H1 (cell line): ENCODE data around the gene SLC8A1. TPM values are rescaled to one million over a fixed set of nuclear protein-coding genes. Genes with fewer than 3 reads are reported as not detected.

Source experiments
- CTCF ChIA-PET: fragments of 300-600 bp; sonication (Branson Sonifier 250); formaldehyde crosslinking; loops from one replicate; lab custom pipeline; 2021; ENCODE audit not compliant: partially characterized antibody; lab: Charles Lee
- POLR2A ChIA-PET: fragments of 300-600 bp; sonication (Branson Sonifier 250); formaldehyde crosslinking; loops from one replicate; lab custom pipeline; 2021; ENCODE audit warnings: inconsistent platforms; ENCODE audit not compliant: partially characterized antibody; lab: Charles Lee
- DNase-seq, 2 experiments: peaks; one replicate each; pipeline versions ENCODE4 v3.0.0 to v3.0.0-alpha.2; 2010 to 2022; ENCODE audit warnings: low spot score in 2 of 2, low read depth in 1 of 2, mixed read lengths in 1 of 2
- FAIRE-seq: peaks from 2 replicates; lab custom pipeline; 2011; peaks lifted over from hg19 to GRCh38; lab: Jason Lieb, UNC
- H2AFZ ChIP-seq: 2 replicates; pipeline ENCODE4 v1.8.1; 2012; ENCODE audit warnings: low read length, inconsistent platforms
- H2AK5ac ChIP-seq: 2 replicates; pipeline ENCODE4 v1.6.1; 2013; ENCODE audit warnings: low read depth, low read length
- H2BK120ac ChIP-seq: replicated peaks from 2 replicates; pipeline ENCODE3; 2013; ENCODE audit warnings: low read depth, low read length, inconsistent platforms
- H2BK12ac ChIP-seq: 2 replicates; pipeline ENCODE4 v1.6.1; 2013; ENCODE audit warnings: low read depth, low read length
- H2BK15ac ChIP-seq: 2 replicates; pipeline ENCODE4 v1.6.1; 2013; ENCODE audit warnings: low read length
- H2BK20ac ChIP-seq: 2 replicates; pipeline ENCODE4 v1.6.1; 2013; ENCODE audit warnings: low read length
- H2BK5ac ChIP-seq: 2 replicates; pipeline ENCODE4 v1.6.1; 2013; ENCODE audit warnings: low read depth, low read length
- H3K14ac ChIP-seq: 2 replicates; pipeline ENCODE4 v1.6.1; 2013; ENCODE audit warnings: inconsistent platforms; ENCODE audit not compliant: insufficient read length
- H3K18ac ChIP-seq: 2 replicates; pipeline ENCODE4 v1.6.1; 2013; ENCODE audit warnings: low read length; ENCODE audit errors: extremely low read depth
- H3K23ac ChIP-seq: 2 replicates; pipeline ENCODE4 v1.6.1; 2013; ENCODE audit warnings: inconsistent platforms; ENCODE audit not compliant: insufficient read length
- H3K23me2 ChIP-seq: 2 replicates; pipeline ENCODE4 v1.6.1; 2013; ENCODE audit warnings: low read depth, low read length
- H3K27ac ChIP-seq: 2 replicates; pipeline ENCODE4 v1.6.1; 2011; ENCODE audit warnings: low read depth, low read length, inconsistent platforms
- H3K27me3 ChIP-seq, 4 experiments: replicated peaks in 1 of 4; 1 replicate in 1 of 4; 2 replicates in 3 of 4; pipeline versions ENCODE4 v1.6.1 to v1.8.1; 2011 to 2013; ENCODE audit warnings: low read length in 3 of 4, mild to moderate bottlenecking in 3 of 4, inconsistent platforms in 2 of 4, mixed read lengths in 2 of 4, moderate library complexity in 1 of 4; ENCODE audit not compliant: control insufficient read depth in 3 of 4, insufficient read depth in 3 of 4; ENCODE audit errors: extremely low read depth in 1 of 4
- H3K36me3 ChIP-seq, 4 experiments: 2 replicates each; pipeline versions ENCODE4 v1.6.1 to v1.8.1; 2011 to 2013; ENCODE audit warnings: mild to moderate bottlenecking in 4 of 4, low read length in 3 of 4, moderate library complexity in 2 of 4, control low read depth in 1 of 4, inconsistent platforms in 1 of 4; ENCODE audit not compliant: insufficient read depth in 4 of 4, control insufficient read depth in 2 of 4
- H3K4ac ChIP-seq: replicated peaks from 2 replicates; pipeline ENCODE3; 2013; ENCODE audit warnings: low read length, low read depth, mixed read lengths, inconsistent platforms; ENCODE audit not compliant: insufficient read length
- H3K4me1 ChIP-seq, 4 experiments: replicated peaks in 1 of 4; 1 replicate in 1 of 4; 2 replicates in 3 of 4; pipeline versions ENCODE4 v1.6.1 to v1.8.1; 2011 to 2013; ENCODE audit warnings: low read length in 3 of 4, inconsistent platforms in 2 of 4, mixed read lengths in 1 of 4; ENCODE audit not compliant: insufficient read depth in 4 of 4, control insufficient read depth in 3 of 4
- H3K4me2 ChIP-seq, 2 experiments: 2 replicates each; pipeline versions ENCODE4 v1.6.1 to v1.8.1; 2011 to 2013; ENCODE audit warnings: low read depth in 2 of 2, low read length in 2 of 2, control low read depth in 1 of 2, inconsistent platforms in 1 of 2, mild to moderate bottlenecking in 1 of 2; ENCODE audit not compliant: insufficient read depth in 1 of 2
- H3K4me3 ChIP-seq, 4 experiments: fragments of 200-600, 300-600 bp in 1 of 4; sonication (generic), shearing (Covaris generic), sonication (Bioruptor Twin) in 1 of 4; 2 replicates each; pipeline versions ENCODE4 v1.5.1 to v1.8.1; 2011 to 2016; ENCODE audit warnings: low read length in 4 of 4, low read depth in 3 of 4, control low read depth in 2 of 4, inconsistent platforms in 2 of 4, mild to moderate bottlenecking in 2 of 4, mixed read lengths in 1 of 4, moderate library complexity in 1 of 4; ENCODE audit not compliant: insufficient read depth in 2 of 4; ENCODE audit errors: extremely low read depth in 1 of 4
- H3K56ac ChIP-seq: replicated peaks from 2 replicates; pipeline ENCODE3; 2013; ENCODE audit warnings: low read depth, mild to moderate bottlenecking, mixed read lengths, low read length, inconsistent platforms; ENCODE audit not compliant: insufficient read length
- H3K79me1 ChIP-seq: 2 replicates; pipeline ENCODE4 v1.6.1; 2013; ENCODE audit warnings: low read depth, low read length, control low read depth
- H3K79me2 ChIP-seq, 2 experiments: 2 replicates each; pipeline versions ENCODE4 v1.6.1 to v1.8.1; 2012 to 2013; ENCODE audit warnings: low read length in 2 of 2, mild to moderate bottlenecking in 2 of 2, inconsistent platforms in 1 of 2; ENCODE audit not compliant: insufficient read depth in 2 of 2, control insufficient read depth in 1 of 2
- H3K9ac ChIP-seq, 4 experiments: replicated peaks in 1 of 4; 1 replicate in 1 of 4; 2 replicates in 3 of 4; pipeline versions ENCODE4 v1.6.1 to v1.8.1; 2011 to 2013; ENCODE audit warnings: low read depth in 3 of 4, low read length in 3 of 4, control low read depth in 2 of 4, mild to moderate bottlenecking in 2 of 4, moderate library complexity in 2 of 4, inconsistent platforms in 1 of 4; ENCODE audit errors: extremely low read depth in 1 of 4
- H3K9me3 ChIP-seq, 2 experiments: 2 replicates each; pipeline versions ENCODE4 v1.6.1 to v1.8.1; 2012 to 2013; ENCODE audit warnings: mild to moderate bottlenecking in 2 of 2, moderate library complexity in 2 of 2, control low read depth in 1 of 2, inconsistent platforms in 1 of 2, low read depth in 1 of 2, low read length in 1 of 2, mixed read lengths in 1 of 2; ENCODE audit not compliant: insufficient read depth in 2 of 2
- H4K20me1 ChIP-seq, 2 experiments: replicated peaks in 1 of 2; 2 replicates each; pipeline versions ENCODE3 to v1.8.1; 2011 to 2013; ENCODE audit warnings: inconsistent platforms in 2 of 2, low read length in 2 of 2, mild to moderate bottlenecking in 1 of 2; ENCODE audit not compliant: insufficient read depth in 2 of 2, control insufficient read depth in 1 of 2
- H4K5ac ChIP-seq: 2 replicates; pipeline ENCODE4 v1.6.1; 2013; ENCODE audit warnings: low read length, low read depth, mixed read lengths, inconsistent platforms; ENCODE audit not compliant: insufficient read length
- H4K8ac ChIP-seq: 2 replicates; pipeline ENCODE4 v1.8.0; 2013; ENCODE audit warnings: mild to moderate bottlenecking, moderate library complexity, low read length, inconsistent platforms; ENCODE audit not compliant: insufficient read depth; ENCODE audit errors: extremely low read depth
- H4K91ac ChIP-seq: replicated peaks from 2 replicates; pipeline ENCODE3; 2013; ENCODE audit warnings: low read length, mixed read lengths, inconsistent platforms; ENCODE audit not compliant: insufficient read length
- ASH2L ChIP-seq: fragments of 200-600, 300-600 bp; sonication (generic); IDR thresholded peaks from one replicate; pipeline ENCODE4 v1.7.1; 2017; ENCODE audit warnings: low read length
- ATF2 ChIP-seq: IDR thresholded peaks from 2 replicates; pipeline ENCODE4 v1.6.1; 2012; ENCODE audit warnings: low read length, inconsistent platforms
- BRCA1 ChIP-seq: IDR thresholded peaks from 2 replicates; pipeline ENCODE4 v1.6.1; 2012; ENCODE audit warnings: low read depth, low read length, improper control_type of control experiment
- WGBS, 2 experiments: shearing (Covaris generic) in 1 of 2; methylation state at CpG; one replicate each; pipeline versions ENCODE4 v1.1.6 to v1.1.7; 2013 to 2015; ENCODE audit warnings: low lambda C conversion rate in 2 of 2, mixed read lengths in 2 of 2, inconsistent platforms in 1 of 2, low coverage in 1 of 2, missing lambda C conversion rate in 1 of 2; ENCODE audit not compliant: insufficient replicate concordance in 2 of 2, insufficient coverage in 1 of 2, insufficient read length in 1 of 2; ENCODE audit errors: extremely low coverage in 1 of 2, missing lambda C conversion rate in 1 of 2; 5-methylcytosine and 5-hydroxymethylcytosine counted together
- polyA plus RNA-seq, 7 experiments: library from polyadenylated mRNA; depleted of rRNA in 3 of 7; stranded (reverse) in 5 of 7; unstranded in 2 of 7; fragments of >200 nt in 5 of 7; fragments of 200-250 nt in 2 of 7; gene quantifications; 1 replicate in 5 of 7; 2 replicates in 1 of 7; 4 replicates in 1 of 7; pipeline versions ENCODE4 v1.2.1 to v1.2.3, GENCODE V29; 2011 to 2013; ENCODE audit warnings: missing spikeins in 2 of 7, mixed read lengths in 2 of 7
- total RNA-seq: library from RNA; stranded (reverse); fragmentation: NEBNext Ultra II Directional; extraction: Animal tissue kit (Norgen Biotek cat#: 25700); gene quantifications from 2 replicates; pipeline ENCODE4 v1.2.1, GENCODE V29; 2021

The SLC8A1 gene
- total and polyA plus RNA-seq, 2 of the 8 experiments (the other 6 are each of a cell fraction or from before 2014, with no cell fraction given), result 0.68 to 3.6 TPM

- Histone ChIP-seq H3K9me3 (no peaks in the 10 kb centered on the region), H3K36me3 (no peaks in the 10 kb centered on the region), H4K5ac (no peak overlapping the region), H3K18ac (no peak overlapping the region), H3K27ac (no peak overlapping the region), H3K4me3 (no peak overlapping the region), H2AFZ (no peak overlapping the region), H3K4me2 (no peak overlapping the region), H3K23me2 (no peaks in the 10 kb centered on the region; the same call in 1 of the 2 replicates), H3K14ac (no peak overlapping the region), H3K9ac (no peak overlapping the region), H3K27me3 (no peaks in the 10 kb centered on the region), H3K4ac (no peak overlapping the region), H4K8ac (no peak overlapping the region), H3K79me2 (no peaks in the 10 kb centered on the region), H3K56ac (no peak overlapping the region), H3K79me1 (no peaks in the 10 kb centered on the region), H3K23ac (no peak overlapping the region), H2BK15ac (no peak overlapping the region), H2BK5ac (no peak overlapping the region), H2BK20ac (no peak overlapping the region), H2AK5ac (no peak overlapping the region), H4K20me1 (no peaks in the 10 kb centered on the region), H2BK120ac (no peak overlapping the region), H3K4me1 (no peaks in the 10 kb centered on the region), H4K91ac (no peak overlapping the region), H2BK12ac (no peak overlapping the region)
- 94% methylated on average over 1 of the region's 1 CpG; no CpG with 5 or more reads in 1 of the 2 experiments for WGBS, 2 experiments
- no peak for DNase-seq
- FAIRE-seq, result no peak
- no peak for TF ChIP-seq BRCA1
- no peak for TF ChIP-seq ATF2
- no peak for TF ChIP-seq ASH2L
- POLR2A ChIA-PET, result no interaction called here
- CTCF ChIA-PET, result no interaction called here
Measured at GRCh38 chr2:40324656-40325055, 127.2 kb downstream of the SLC8A1 start.
